Measurements from ENCODE around the gene DOC2A.
"Not testable (repeated sequence)": the region's sequence is repeated elsewhere in the genome, so short reads cannot be mapped to it uniquely, and the experiment has no call there.

DOC2A gene

DNA sequence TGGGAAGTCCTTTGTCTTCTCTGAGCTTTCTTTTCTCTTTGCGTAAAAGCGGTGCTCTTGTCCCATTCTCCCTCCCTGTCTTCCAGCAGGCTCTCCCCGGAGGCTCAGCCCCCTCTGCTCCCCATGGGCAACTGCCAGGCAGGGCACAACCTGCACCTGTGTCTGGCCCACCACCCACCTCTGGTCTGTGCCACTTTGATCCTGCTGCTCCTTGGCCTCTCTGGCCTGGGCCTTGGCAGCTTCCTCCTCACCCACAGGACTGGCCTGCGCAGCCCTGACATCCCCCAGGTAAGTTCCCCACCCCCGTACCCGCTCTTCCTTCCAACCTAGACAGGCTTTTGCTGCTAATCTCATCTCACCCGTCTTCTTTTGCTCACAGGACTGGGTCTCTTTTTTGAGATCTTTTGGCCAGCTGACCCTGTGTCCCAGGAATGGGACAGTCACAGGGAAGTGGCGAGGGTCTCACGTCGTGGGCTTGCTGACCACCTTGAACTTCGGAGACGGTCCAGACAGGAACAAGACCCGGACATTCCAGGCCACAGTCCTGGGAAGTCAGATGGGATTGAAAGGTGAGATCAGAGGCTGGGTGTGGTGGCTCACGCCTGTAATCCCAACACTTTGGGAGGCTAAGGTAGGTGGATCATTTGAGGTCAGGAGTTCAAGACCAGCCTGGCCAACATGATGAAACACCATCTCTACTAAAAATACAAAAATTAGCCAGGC is 47.6 kb downstream of the DOC2A start:
- DNase-seq = no peak

DNA sequence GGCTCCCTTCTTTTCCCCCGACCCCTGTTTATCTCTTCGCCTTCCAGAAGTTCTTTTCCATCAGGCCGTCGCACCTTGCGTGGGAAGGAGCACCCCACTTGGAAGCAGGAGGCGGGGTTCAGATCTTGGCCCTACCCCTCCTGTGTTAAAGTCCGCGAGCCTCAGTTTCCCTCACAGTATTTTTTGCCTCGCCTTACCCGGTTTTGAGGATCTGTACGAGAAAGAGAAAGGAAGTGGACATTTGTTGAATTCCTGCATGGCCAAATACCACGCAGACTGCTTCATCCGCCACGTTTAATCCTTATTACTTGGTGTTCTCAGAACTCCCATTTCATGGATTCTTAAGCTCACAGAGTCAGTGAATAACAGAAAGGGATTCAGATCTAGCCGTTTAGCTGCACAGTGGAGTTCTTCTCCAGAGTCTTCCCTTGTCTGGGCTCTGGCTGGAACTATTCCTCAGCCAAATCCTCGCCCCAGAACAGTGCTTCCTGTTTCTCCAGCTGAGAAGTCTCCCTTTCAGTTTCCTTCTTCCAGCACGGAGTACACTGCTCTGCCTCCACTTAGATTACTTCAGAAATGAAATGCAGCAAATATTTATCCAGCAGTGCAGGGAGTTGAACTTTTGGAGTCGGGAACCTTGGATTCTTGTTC is 48.4 kb downstream of the DOC2A start:
- DNase-seq = no peak

DNA sequence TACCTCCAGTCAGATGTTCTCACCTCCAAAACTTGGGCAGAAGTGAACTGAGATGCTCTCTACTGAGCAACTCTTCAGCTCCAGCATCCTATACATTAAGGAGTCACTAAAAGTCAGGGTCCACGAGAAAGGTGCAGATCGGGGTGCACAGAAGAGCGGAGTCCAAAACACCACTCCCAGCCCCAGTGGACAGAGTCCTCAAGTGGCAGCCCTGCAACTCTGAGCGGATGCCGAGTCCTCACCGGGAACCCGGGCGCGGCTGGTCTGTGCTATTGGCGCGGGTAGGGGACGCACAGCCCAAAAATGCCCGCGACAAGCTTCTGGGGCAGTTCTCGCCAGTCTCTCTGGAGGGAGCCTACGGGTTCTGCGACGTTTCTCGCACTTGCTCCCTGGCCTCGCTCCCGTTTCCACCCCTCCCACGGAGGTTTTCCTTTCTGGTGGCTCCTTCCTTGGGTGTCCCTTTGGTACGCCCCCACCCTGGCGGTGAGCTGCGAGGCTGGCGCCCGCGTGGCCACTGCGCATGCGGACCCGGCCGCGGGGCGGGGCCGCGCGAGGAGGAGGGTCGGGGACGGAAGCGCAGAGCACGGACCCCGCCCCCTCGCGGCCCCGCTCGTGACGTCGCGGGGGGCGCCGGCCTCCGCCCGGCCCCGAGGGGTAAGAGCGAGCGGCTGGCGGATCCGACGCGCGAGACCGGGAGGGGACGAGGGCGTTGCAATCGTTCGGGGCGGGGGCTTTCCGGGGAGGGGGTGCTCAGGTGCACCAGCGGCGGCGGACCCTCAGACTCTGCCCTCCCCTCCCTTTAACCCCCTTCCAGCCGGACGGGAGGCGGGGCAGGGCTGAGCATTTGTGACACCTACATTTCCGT is 49.1 kb downstream of the DOC2A start, which contains the start of gene TMEM219:
TSS of gene TMEM219 (plus strand) at position 601 of the 865 bp plus-strand sequence. CDS start 1,065 bp downstream, outside the sequence.
- DNase-seq = peak; percentile 95

DNA sequence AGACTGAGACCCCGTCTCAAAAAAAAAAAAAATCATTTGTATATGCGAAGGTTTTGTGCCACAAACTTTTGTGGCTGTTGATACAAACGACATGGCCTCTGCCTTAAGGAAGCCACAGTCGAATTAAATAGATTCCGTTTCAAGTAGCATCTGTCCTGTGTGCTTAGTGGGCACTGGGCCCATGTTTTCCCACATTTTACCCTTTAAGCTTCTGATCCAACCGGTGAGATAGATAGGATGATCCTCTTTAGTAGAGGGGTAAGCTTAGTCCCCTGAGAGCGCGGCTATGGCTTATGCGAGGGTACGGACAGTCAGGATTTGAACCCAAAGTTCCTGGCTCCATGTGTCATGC is 49.7 kb downstream of the DOC2A start:
- no peak for DNase-seq

DNA sequence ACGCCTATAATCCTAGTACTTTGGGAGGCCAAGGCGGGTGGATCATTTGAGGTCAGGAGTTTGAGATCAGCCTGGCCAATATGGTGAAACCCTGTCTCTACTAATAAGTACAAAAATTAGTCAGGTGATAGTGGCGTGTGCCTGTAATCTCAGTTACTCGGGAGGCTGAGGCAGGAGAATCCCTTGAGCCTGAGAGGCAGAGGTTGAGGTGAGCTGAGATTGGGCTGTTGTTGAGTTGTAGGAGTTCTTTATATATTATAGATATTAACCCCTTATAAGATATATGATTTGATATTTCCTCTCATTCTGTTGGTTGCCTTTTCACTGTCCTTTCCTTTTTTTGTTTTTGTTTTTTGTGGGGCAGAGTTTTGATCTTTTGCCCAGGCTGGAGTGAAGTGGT is 51.0 kb downstream of the DOC2A start:
- not testable (repeated sequence) for DNase-seq

DNA sequence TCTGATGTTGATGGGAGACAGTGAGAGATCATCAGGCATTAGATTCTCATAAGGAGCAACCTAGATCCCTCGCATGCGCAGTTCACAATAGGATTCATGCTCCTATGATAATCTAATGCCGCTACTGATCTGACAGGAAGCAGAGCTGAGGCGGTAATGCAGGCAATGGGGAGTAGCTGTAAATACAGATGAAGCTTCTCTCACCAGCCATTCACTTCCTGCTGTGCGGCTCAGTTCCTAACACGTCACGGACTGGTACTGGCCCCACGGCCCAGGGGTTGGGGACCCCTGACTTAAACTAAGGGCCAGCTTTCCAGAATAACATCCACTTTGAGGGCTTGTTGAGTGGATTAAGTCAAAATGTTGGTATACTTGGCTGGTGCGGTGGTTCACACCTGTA is 51.5 kb downstream of the DOC2A start:
- DNase-seq = no peak

DNA sequence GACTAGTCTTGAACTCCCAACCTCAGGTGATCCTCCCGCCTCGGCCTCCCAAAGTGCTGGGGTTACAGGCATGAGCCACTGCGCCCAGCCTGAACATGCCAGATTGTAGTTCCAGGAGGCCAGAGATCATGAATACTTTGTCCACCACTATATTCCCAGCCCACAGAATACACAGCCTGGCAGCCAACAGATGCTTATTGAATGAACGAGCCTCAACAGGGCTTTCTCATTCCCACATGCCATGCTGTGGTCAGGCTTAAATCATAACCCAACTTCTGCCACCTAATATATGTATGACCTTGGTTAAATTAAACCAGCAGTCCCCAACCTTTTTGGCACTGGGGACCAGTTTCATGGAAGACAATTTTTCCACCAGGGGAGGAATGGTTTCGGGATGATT is 52.1 kb downstream of the DOC2A start:
- no peak for DNase-seq
